NCI-H1048 (cell line): Measurements from ENCODE around the gene MAP3K13.
"Not testable (repeated sequence)": the region's sequence is repeated elsewhere in the genome, so short reads cannot be mapped to it uniquely, and the experiment has no call there.

Experiments
- DNase-seq: peaks from one replicate; lab custom pipeline; 2025; lab: John Stamatoyannopoulos, UW

MAP3K13 gene

DNA sequence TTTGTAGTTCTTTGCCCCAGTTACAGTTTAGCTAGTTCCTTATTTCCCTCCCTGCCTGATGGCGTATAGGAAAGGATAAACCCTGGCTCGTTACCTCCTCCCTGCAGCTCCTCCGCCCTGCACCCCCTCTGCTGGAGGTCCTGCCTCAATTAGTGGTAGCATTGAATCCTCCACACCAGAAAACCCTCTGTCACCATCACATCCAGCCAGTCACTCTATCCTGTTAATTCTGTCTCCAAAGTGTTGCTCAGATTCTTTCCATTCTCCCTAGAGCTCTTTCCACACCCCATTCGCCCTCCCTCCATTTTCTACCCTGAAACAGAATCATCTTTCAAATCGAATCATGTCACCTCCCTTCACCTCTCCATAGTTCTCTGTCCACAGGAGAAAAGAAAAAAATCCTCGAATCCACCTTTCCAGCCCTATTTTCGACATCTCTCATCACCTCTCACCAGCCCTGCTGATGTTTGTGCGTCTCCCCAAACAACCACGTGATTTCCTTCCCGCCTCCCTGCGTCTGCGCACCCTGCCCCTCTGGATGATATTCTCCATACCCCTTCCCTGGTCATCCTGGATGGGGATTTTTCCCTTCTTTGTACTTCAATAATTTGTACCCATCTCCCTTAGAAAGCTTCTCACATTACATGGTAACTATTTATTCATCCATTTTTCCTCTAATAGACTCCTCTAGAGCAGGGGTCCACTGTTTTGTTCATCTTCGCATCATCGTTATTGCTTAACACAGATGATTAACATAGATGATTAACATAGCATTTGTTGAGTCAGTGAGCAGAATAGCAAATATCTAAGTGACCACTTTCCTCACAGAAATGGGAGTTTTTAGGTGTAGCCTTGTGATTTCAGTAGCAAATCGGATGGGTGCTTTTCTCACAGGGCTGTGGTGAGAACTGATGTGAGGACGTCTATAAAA lies 37.1 kb downstream of the MAP3K13 start:
- DNase-seq = no peak

DNA sequence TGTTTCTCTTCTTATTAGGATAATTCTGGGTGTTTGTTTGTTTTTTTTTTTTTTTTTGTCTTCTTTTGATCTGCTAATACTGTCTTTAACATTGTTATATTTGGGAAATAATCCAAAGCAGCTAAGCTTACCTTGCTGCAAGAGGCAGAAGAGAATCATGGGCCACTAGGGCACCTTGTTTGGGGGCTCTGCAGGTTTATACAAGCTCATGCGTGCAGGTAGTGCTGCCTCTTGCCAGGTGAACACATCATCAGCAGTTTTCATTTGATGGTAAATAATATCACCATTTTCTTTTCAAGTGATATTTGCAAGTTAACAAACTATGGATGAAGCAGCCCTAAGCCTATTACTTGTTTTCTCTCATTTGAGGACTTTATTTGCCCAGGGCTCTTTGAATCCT lies 37.9 kb downstream of the MAP3K13 start:
- DNase-seq = no peak

DNA sequence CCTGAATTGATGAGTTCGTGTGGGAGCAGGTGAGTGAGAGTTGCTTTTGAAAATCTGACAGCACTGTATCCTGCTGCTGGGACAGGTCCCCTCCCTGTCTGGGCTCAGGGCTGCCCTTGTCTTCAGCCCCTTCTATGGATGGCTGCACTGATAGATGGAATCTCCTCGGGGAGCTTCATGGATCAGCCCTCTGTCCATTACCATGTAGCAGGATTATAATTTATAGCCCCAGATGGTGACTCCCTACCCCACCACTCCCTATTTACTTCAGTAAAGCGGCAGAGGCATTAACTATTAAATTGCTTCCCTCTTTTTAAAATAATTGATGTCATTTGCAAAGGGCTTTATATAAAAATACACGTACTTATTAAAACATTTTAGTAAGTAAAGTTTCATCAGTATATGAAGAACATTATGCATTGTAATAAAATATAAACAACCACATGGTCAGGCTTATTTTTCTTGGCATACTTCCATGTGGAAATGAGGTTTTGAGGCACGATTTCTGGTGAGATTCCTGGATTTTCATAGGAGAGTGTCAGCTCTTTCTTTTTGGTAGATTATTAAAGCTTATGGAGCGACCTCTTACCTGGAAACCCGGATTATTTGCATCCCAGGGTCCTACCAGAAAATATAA lies 38.5 kb downstream of the MAP3K13 start:
- no peak for DNase-seq

DNA sequence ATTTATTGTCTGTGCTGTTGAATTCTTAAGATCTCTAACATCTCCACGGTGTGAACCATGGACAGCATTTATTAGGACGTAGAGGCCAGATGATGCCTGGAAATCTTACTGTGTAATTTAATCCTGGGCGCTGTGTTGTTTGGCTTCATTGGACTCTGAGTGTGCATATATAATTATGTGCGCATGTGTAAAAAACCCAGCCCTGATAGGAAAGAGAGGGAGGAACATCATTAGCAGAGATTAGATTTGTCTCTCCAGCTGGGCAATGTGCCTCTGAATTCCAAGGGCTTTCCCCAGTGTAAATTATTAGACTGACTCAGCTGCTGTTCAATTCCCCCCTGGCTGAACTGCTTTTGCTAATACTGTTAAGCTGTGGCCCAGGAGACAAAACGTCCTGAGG lies 39.6 kb downstream of the MAP3K13 start:
- no peak for DNase-seq

DNA sequence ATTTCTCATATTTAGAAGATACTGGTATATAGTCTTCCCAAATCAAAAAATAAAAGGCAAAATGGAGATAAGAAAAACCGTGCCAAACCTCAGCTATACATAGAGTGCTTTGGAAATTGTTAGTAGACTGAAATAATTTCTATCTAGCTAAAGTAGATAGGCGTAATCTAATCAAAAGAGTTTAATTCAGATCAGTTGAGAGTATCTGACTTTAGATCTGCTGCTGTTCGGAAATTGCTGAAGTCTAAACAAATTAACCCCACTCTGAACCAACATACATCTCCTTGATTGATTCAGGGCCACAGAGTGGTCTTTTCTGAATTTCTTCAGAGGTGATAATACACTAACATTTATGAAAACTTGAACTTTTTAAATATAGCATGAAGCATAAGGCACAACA lies 40.1 kb downstream of the MAP3K13 start:
- no peak for DNase-seq

DNA sequence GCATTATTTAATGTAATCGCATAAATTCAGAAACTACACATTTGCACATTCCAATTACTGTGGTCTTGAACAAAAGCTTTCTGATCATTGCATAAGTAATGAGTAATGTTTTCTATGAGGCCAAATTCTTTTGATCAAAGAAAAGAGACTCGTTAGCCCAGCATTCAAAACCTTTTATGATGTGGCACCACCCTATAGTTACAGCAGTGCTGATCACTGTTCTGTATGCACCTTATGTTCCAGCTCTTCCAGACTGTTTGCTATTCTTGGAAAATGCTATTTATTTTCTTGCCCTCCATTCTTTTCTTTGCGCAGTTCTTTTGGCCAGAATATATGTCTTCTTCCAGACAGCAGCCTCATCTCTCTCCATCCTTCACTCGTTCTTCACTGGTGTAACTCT lies 42.3 kb downstream of the MAP3K13 start:
- DNase-seq = no peak

DNA sequence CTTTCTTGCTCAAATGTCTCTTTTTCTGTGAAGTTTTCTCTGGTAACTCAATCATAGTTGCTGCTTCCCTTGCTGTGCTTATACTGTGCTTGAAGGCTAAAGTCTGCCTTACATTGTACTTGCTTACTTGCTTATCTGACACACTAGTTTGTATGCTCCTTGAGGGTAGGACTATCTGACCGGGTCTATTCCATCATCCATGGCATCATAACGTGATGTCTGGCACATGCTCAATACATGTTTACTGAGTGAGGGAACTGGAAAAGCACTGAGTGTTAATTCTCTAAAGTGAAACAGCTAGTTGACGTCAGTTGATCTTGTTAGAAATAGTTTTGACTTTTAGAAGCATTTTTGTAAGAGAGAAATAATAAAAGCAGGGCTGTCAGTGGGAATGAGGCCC lies 42.7 kb downstream of the MAP3K13 start:
- DNase-seq = no peak

DNA sequence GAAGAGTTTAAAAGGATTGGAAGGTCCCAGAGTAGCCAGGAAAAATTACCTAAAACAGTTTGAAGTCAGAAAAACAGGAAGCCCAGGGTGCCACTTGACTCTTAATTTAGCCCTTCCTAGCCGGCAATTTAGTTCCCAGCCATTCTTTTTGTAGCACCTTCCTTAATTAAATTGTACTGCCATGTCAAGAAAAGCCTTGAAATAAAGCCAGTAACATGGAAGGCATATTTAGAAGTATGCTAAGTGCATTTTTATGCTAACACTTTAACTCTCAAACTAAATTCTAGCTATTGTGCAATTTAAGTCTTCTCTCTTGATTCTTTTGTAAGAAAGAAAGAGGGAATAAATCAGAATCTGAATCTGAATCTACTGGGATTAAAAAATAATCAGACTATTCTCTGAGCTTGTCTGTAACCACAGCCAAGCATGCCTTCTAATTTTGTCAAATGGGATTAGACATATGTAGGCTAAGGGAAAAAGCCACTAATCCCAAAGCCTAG lies 43.2 kb downstream of the MAP3K13 start:
- DNase-seq = no peak

DNA sequence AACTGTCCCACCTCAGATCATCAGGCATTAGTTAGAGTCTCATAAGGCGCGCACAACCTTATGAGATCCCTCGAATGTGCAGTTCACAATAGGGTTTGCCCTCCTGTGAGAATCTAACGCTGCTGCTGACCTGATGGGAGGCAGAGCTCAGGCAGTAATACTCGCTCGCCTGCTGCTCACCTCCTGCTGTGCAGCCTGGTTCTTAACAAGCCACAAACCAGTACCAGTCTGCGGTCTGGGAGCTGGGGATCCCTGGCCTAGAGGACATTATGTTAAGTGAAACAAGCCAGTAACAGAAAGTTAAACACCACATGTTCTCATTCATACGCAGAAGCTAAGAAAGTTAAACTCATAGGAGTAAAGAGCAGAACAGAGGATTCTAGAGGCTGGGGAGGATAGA lies 47.0 kb downstream of the MAP3K13 start:
- no peak for DNase-seq

DNA sequence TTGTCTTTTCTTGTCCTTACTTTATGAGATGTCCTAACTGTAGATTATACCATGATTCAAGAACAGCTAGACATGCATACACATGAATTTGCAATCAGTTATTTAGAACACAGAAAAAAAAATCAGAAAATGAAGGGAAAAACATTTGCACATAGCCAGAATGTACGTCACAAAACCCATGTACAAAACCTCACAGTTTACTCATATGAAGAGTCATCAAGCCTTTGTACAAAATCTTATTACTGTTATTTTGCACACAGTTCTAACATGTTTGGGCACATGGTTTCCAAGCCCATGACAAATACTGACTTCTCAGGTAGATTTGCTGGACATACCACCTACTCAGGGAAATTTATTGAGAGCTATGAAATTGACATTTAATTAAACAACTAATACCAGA lies 48.2 kb downstream of the MAP3K13 start:
- no peak for DNase-seq

DNA sequence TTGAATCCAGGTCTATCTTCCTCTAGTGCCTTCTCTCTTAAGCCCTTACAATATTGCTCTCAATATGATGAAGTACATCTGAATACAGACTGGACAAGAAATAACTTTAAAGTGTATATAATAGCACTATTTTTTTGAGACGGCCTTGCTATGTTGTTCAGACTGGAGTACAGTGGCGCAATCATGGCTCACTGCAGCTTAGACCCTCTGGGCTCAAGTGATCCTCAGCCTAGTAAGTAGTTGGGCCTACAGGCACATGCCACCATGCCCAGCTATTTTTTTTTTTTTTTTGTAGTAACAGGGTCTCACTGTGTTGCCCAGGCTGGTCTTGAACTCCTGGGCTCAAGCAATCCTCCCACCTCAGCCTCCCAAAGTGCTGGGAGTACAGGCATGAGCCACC lies 53.6 kb downstream of the MAP3K13 start:
- DNase-seq = no peak

DNA sequence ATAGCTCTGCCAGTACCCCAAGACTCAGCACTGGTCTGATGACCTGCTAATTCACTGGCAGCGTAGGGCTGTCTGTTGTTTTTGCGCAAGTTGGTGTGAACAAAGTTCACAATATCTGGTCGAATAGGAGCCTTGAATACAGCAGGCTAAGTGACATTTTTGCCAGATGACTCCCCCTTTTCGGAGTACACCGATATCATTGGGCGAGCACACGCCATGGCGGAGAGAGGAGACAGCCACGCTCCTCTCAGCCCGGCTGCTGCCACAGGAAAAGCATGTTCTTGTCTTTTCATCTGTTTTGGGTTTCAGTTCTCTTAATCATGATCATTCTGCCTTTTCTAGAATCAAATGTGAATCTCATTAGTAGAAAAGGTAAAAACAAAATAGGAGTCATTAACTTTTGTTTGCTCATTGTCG lies 55.6 kb downstream of the MAP3K13 start:
- DNase-seq = not testable (repeated sequence)

DNA sequence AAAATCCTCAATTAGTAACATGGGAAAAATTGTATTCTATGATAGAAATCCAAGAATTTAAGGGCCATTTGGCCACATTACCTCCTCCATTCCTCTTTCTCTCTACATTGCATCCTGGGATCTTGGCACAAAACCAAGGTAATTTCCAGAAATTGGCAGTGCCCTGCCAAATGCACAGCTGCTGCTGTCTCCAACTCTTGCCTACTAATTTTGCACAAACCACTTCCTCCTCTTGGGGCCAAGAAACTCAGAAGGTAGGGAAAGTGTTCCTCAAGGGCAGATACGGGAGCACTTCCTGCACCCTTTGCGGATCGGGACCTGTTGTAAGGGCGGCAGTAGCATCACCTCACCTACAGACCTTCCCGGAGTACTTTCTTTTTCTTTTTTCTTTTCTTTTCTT lies 57.8 kb downstream of the MAP3K13 start:
- no peak for DNase-seq

DNA sequence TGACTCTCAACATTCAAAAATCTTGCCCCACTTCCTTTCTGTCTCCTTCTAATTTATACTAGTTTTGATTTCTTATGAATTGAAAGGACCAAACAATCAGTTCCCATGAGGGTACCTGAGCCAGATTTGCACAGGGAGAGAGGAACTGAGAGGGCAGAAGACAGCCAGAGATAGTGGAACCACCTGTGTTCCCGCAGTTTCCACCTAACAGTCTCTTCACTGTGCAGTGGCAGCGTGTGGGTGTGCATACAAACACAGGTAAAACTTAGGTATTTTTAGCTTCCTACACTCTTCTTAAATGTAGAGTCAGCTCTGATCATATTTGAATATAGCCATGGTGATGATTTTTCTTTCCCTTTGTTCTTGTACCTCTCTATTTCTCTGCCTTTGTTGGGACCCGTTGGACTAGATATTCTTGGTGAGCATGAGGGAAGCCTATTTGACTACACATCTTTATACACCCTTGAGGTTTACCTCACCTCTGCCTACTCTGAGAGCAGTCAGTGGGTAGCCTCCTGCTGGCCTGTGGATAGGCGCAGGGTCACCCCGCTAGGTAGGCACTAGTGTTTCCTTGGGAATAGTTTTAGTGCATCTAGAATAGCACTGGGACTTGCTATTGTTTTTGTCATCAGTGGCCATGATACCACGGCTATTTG lies 58.8 kb downstream of the MAP3K13 start:
- DNase-seq = no peak

DNA sequence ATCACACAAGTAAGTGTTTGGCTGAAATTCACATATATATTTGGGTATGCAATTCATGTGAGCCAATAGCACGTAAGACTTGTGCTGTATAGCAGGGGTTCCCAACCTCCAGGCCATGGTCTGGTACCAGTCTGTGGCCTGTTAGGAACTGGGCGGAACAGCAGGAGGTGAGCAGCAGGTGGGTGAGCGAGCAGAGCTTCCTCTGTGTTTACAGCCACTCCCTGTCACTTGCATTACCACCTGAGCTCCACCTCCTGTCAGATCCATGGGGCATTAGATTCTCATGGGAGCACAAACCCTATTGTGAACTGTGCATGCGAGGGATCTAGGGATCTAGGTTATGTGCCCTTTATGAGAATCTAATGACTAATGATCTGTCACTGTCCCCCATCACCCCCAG lies 59.7 kb downstream of the MAP3K13 start:
- no peak for DNase-seq

DNA sequence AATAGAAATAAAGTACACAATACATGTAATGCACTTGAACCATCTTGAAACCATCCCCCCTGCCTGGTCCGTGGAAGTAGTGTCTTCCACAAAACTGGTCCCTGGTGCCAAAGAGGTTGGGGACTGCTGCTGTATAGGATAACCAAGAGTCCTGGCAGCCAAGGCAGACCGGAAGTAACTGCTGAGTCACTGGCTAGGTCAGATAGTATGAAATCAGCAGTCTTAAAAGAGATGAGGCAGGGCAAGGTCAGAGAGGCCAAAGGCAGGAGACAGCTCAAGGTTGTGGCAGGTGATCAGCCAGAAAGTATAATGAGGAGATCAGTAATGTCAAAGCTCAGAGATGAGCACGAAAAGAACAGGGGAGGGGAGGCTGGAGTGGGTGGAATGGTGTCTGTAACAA lies 60.2 kb downstream of the MAP3K13 start:
- DNase-seq = no peak

DNA sequence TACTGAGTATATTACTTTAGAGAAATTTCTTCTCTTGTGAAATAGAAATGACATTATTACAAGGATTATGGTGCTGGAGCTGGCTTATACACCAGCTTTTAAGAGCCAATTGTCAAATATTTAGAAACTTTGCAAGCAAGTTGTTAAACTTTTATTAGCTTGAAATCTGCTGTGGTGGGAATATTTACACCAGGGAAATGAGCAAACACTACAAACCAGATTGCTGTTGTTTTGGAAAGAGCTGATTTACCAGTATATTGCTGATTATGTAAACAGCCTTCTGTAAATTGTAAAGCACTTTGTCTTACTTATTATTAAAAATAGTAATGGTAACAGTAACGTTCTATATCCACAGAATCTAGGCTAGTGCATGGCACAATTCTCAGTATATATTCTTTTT lies 61.5 kb downstream of the MAP3K13 start:
- DNase-seq = no peak

DNA sequence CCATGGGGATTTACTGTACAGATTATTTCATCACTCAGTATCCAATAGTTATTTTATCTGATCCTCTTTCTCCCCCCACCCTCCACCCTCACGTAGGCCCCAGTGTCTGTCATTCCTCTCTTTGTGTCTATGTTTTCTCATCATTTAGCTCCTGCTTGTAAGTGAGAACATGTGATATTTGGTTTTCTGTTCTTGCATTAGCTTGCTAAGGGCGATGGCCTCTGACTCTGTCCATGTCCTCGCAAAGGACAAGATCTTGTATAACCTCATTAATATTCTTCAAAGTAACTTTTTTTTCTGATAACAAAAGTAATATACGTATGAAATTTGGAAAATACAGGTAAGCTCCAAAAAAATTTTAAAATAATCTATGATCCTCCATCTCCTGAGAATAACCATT lies 67.4 kb downstream of the MAP3K13 start:
- no peak for DNase-seq

DNA sequence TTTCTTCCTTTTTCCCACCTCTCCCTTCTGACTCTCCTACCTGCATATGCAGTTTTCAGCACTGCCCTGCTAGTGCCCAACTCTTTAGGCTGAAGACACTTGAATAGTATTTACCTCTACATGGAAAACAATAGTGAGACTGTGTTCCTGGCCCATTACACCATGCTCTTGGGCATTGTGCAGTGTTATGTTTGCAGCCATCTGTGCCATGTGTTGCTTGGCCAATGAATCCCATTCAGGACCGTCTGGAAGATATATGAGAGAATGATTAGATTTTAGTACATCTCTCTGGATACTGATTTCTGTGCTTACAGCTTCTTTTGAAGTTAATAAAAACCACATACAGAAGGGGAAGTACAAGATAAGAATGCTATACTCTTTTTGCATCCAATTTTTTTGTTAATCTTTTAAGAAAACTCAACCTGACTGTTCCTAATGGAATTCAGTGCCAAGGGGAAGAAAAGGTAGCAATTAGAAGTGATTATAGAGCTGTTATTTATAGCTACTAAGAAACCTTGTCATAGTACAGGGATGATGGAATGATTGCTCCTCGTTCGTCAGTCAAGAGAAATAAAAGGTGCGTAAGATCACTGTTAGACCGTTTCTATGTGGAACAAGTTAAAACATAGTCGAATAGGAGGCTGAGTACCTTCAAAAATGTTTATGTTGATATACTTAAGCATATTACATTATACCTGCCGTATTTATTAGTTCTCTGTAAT lies 77.0 kb downstream of the MAP3K13 start:
- DNase-seq = no peak

DNA sequence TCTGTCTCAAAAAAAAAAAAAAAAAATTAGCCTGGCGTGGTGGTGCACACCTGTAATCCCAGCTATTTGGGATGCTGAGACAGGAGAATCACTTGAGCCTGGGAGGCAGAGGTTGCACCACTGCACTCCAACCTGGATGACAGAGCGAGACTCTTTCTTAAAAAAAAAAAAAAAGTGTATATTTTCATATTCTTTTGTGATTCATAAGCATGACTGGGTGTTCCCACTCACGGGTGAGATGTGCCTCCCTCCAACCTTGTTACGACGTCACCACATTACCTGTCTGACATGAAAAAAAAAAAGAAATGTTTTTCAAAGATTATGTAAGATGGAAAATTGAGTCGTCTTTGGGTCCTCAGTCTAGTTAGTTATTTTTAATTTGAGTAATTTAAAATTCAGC lies 79.1 kb downstream of the MAP3K13 start:
- DNase-seq = no peak

DNA sequence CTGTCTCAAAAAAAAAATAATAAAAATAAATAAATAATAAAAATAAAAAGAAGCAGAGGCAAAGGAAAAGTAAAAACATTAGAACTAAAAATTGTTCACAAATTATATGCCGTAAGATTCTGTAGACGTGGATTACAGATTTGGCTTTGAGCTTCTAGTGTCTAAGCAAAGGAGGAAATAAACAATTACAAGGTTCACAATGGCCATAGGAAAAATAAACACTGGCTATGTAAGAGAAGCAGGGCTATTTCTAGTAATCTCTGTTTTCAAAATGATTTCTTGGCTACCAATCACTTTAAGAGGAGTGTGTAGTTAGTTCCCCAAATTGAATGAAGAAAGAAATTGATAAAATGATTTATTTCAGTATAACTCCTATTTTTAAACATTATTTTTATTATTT lies 81.4 kb downstream of the MAP3K13 start:
- DNase-seq = no peak

DNA sequence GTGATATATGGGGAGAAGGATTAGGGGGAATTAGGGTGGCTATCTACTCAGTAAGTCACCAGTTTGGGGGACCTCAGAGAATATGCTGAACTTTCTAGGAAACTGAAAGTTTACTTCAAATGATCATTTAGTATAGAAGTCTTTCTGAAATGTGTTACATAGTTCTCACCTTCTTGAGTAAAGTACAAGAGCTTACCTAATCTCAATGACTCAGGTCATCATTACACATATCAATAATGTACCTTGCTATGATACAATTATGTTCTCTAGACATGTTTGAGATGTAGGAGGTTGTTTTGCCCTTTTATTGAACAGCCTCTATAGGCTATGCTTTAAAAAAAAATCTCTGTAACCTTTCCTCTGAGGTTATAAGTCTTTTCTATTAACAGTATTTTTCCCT lies 85.2 kb downstream of the MAP3K13 start:
- DNase-seq = no peak
